PC-9 (cell line): ENCODE data around the gene DUSP9.

Experiments
- CTCF ChIP-seq: fragments of 200-600 bp; sonication (generic); conservative IDR thresholded peaks from 2 replicates; pipeline ENCODE4 v1.6.1; 2017; ENCODE audit warnings: mixed run types, antibody characterized with exemption, mild to moderate bottlenecking, moderate library complexity
- EZH2 ChIP-seq: fragments of 200-600 bp; sonication (generic); IDR thresholded peaks from 2 replicates; pipeline ENCODE4 v1.8.0; 2017; ENCODE audit warnings: antibody characterized with exemption, low read depth

GRCh38 chrX:153600921-153601320, 46.1 kb upstream of the DUSP9 start:
- TF ChIP-seq CTCF: no peak
- no peak for TF ChIP-seq EZH2
